Activated CD8-positive, alpha-beta T cell treated with anti-CD3 and anti-CD28 coated beads for 36 hours (primary cell): ENCODE results near the gene VIPR2. TPM values are rescaled to one million over a fixed set of nuclear protein-coding genes. Genes with fewer than 3 reads are reported as not detected.

ENCODE experiments used
- ATAC-seq: fragments of 200-7000 bp; cut with Tn5 transposase; one replicate; pipeline ENCODE4 v1.10.0; 2021; ENCODE audit warnings: mild to moderate bottlenecking, moderate library complexity
- CTCF ChIA-PET: fragments of 350-600 bp; sonication (Branson Sonifier 250); formaldehyde crosslinking; loops from one replicate; lab custom pipeline; 2021; ENCODE audit warnings: antibody characterized with exemption; lab: Charles Lee
- POLR2A ChIA-PET: fragments of 350-600 bp; sonication (Branson Sonifier 250); formaldehyde crosslinking; loops from one replicate; lab custom pipeline; 2021; ENCODE audit warnings: antibody characterized with exemption; lab: Charles Lee
- DNase-seq: peaks from one replicate; pipeline ENCODE4 v3.0.0-alpha.2; 2020
- H3K27ac Mint-ChIP-seq: one replicate; pipeline ENCODE4 v1.8.0; 2021; ENCODE audit warnings: mild to moderate bottlenecking, mixed read lengths
- H3K27me3 Mint-ChIP-seq: one replicate; pipeline ENCODE4 v1.8.0; 2021; ENCODE audit warnings: mixed read lengths
- H3K36me3 Mint-ChIP-seq: one replicate; pipeline ENCODE4 v1.8.0; 2021; ENCODE audit warnings: low read depth, mixed read lengths
- H3K4me1 Mint-ChIP-seq: one replicate; pipeline ENCODE4 v1.8.0; 2021; ENCODE audit warnings: low read depth, mixed read lengths
- H3K4me3 Mint-ChIP-seq: one replicate; pipeline ENCODE4 v1.8.0; 2021; ENCODE audit warnings: mild to moderate bottlenecking, moderate library complexity, mixed read lengths
- H3K9me3 Mint-ChIP-seq: one replicate; pipeline ENCODE4 v1.8.0; 2021; ENCODE audit warnings: mixed read lengths
- CTCF ChIP-seq: fragments of 200-600 bp; IDR thresholded peaks from one replicate; pipeline ENCODE4 v1.8.0; 2022; ENCODE audit warnings: antibody characterized with exemption, mild to moderate bottlenecking
- intact Hi-C: fragments of 100-400 bp; cut with micrococcal nuclease; formaldehyde crosslinking; loops from one replicate; pipeline ENCODE4 v1.10.0; 2022
- total RNA-seq, 2 experiments: library from RNA; stranded (reverse); gene quantifications; one replicate each; pipeline ENCODE4 v1.2.3, GENCODE V29; 2021

Gene VIPR2
- total RNA-seq, 2 experiments from 2014 or later = 0.09 TPM; not detected in 1

DNA sequence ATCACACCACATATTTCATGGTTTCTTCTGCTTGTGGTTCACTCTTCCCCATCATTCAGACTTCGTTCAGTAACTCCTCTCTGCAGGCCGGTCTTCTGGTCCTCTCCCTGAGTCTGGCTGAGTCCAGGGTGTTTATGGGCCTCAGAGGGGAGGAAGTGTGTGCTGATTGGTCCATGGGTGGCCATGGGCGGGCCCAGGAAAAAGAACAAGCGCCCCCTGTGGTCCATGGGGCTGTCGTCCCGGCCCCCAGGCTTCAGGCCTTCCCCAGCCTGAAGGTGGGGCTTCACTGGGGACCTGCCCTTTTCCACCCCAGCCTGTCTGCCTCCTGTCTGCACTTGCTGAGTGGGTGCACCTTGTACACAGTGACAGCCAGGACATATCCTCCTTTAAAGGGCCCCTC is 123.7 kb downstream of the VIPR2 start:
- Mint-ChIP-seq H3K9me3 (peaks cover 4% of the 10 kb centered on the region), H3K27ac (no peak overlapping the region), H3K4me1 (peaks cover 13% of the 10 kb centered on the region), H3K4me3 (no peak overlapping the region), H3K27me3 (peaks cover 28% of the 10 kb centered on the region), H3K36me3 (no peaks in the 10 kb centered on the region)
- intact Hi-C loops = no loop called here
- POLR2A ChIA-PET = no interaction called here
- peak; percentile 18 for DNase-seq
- ATAC-seq = no peak
- CTCF ChIA-PET = no interaction called here
- TF ChIP-seq CTCF = no peak

DNA sequence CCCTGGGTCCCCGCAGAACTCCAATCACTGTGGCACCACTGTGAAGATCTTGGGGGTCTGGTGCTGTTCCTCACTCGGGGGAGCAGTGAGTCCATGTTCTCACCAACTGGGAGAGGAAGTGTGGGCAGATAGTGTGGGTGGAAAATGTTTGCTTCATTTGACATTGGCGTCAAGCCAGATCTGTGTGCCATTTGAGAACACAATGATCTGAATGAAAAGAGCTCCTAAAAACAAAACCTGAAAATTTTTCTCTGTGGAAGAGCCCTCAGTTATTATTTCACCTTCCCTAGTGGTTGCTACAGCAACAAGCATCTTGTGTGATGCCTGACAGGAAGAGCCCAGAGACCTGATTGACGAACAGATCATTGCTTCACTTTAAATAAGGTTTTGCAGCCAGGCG is 125.6 kb downstream of the VIPR2 start:
- POLR2A ChIA-PET = no interaction called here
- Mint-ChIP-seq H3K27me3 (peaks cover 20% of the 10 kb centered on the region), H3K27ac (no peak overlapping the region), H3K36me3 (no peaks in the 10 kb centered on the region), H3K4me3 (no peak overlapping the region), H3K9me3 (peaks cover 4% of the 10 kb centered on the region), H3K4me1 (peaks cover 13% of the 10 kb centered on the region)
- DNase-seq (peak; percentile 28), ATAC-seq (no peak)
- intact Hi-C loops = no loop called here
- CTCF ChIA-PET = interaction anchor here (1.6 kb wide), 1 partner anchor 42 kb away, joined by 3 read pairs; no protein-coding TSS in a partner anchor
- no peak for TF ChIP-seq CTCF

DNA sequence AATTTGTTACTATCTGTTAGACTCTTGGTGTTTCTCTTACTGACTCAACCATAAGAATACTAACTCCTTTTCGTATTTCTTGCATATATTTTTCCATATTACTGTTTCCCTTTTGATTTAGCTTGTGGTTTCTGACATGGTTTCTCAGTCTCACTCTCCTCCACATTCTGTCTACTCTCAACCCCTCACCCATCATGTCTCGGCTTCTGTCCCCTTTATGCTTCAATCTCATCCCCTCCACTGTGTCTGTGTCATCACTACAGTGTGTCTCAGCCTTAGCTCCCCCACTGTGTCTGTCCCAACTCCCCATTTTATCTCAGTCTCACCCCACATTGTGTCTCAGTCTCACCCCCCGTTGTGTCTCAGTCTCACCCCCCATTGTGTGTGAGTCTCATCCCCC is 126.9 kb downstream of the VIPR2 start:
- DNase-seq = peak; percentile 50
- TF ChIP-seq CTCF = no peak
- H3K9me3 Mint-ChIP-seq = peaks cover 4% of the 10 kb centered on the region
- peak overlapping the region; percentile 21 for H3K27ac Mint-ChIP-seq
- peak; percentile 96 for ATAC-seq
- ChIA-PET POLR2A (no interaction called here), CTCF (no interaction called here)
- intact Hi-C loops = no loop called here
- H3K27me3 Mint-ChIP-seq = peaks cover 10% of the 10 kb centered on the region
- H3K4me3 Mint-ChIP-seq = no peak overlapping the region
- H3K36me3 Mint-ChIP-seq = no peaks in the 10 kb centered on the region
- H3K4me1 Mint-ChIP-seq = peaks cover 13% of the 10 kb centered on the region

DNA sequence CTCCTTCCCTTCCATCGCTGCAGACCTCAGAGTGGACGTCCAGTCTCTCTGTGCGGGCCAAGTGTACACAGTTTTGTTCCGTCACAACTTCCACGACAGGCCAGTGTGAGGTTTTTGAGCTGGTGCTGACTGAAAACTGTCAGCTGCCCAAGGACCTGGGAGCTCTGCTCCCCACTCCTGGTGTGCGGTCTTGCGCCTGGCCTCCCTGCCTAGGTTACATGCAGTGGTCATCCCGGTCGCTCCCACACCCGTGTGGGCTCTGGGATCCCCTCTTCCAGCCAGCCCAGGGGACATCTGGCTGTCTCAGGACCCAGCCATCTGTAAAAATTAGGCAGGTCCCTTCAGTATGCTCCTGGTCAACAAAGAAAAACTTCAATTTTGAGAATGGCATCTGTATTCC is 127.5 kb downstream of the VIPR2 start:
- ATAC-seq (no peak), DNase-seq (no peak)
- no peak overlapping the region for H3K4me3 Mint-ChIP-seq
- TF ChIP-seq CTCF = no peak
- H3K27me3 Mint-ChIP-seq = peaks cover 10% of the 10 kb centered on the region
- H3K36me3 Mint-ChIP-seq = no peaks in the 10 kb centered on the region
- CTCF ChIA-PET = no interaction called here
- intact Hi-C loops = no loop called here
- peaks cover 4% of the 10 kb centered on the region for H3K9me3 Mint-ChIP-seq
- no peak overlapping the region for H3K27ac Mint-ChIP-seq
- POLR2A ChIA-PET = no interaction called here
- H3K4me1 Mint-ChIP-seq = peaks cover 13% of the 10 kb centered on the region

DNA sequence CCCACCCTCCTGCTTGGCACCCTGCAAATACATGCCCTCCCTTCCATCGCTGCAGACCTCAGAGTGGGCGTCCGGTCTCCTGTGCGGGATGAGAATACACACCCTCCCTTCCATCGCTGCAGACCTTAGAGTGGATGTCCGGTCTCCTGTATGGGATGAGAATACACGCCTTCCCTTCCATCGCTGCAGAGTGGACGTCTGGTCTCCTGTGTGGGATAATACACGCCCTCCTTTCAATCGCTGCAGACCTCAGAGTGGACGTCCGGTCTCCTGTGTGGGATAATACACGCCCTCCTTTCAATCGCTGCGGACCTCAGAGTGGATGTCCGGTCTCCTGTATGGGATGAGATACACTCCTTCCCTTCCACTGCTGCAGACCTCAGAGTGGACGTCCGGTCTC is 128.1 kb downstream of the VIPR2 start:
- no peaks in the 10 kb centered on the region for H3K36me3 Mint-ChIP-seq
- peaks cover 7% of the 10 kb centered on the region for H3K27me3 Mint-ChIP-seq
- no peak for ATAC-seq
- no peak overlapping the region for H3K27ac Mint-ChIP-seq
- TF ChIP-seq CTCF = no peak
- H3K9me3 Mint-ChIP-seq = peaks cover 4% of the 10 kb centered on the region
- no peak overlapping the region for H3K4me3 Mint-ChIP-seq
- DNase-seq = no peak
- peaks cover 13% of the 10 kb centered on the region for H3K4me1 Mint-ChIP-seq
- POLR2A ChIA-PET = no interaction called here
- CTCF ChIA-PET = interaction anchor here (1.4 kb wide), 1 partner anchor 40 kb away, joined by 4 read pairs; no protein-coding TSS in a partner anchor
- intact Hi-C loops = no loop called here
